Esophagus muscularis mucosa (tissue), 3 donors: ENCODE measurements around the gene PROB1.

Experiments used
- CTCF ChIP-seq, 3 experiments: fragments of 200-600 bp in 2 of 3; fragments of 450-650 bp in 1 of 3; sonication (generic) in 2 of 3; IDR thresholded peaks; one replicate each; pipeline ENCODE4 v1.5.1; 2017 to 2019; ENCODE audit warnings: antibody characterized with exemption in 3 of 3, mild to moderate bottlenecking in 2 of 3, moderate library complexity in 1 of 3
- POLR2A ChIP-seq: fragments of 450-650 bp; IDR thresholded peaks from one replicate; pipeline ENCODE4 v1.6.1; 2017; ENCODE audit warnings: antibody characterized with exemption, moderate library complexity, mild to moderate bottlenecking, low read depth
- POLR2AphosphoS5 ChIP-seq, 2 donors: sonication (generic); formaldehyde crosslinking; IDR thresholded peaks; one replicate each; pipeline ENCODE4 v1.6.1; 2017; ENCODE audit warnings: antibody characterized with exemption in 2 of 2

GRCh38 chr5:139396691-139397090 lies 1.8 kb upstream of the PROB1 start:
- TF ChIP-seq CTCF (IDR thresholded peaks at IDR 0.05) (no peak), POLR2AphosphoS5 (IDR thresholded peaks at IDR 0.05) (no peak), POLR2A (no peak)
